Coronary artery (tissue), 2 donors: Measurements from ENCODE around the gene ST3GAL4.

Source experiments
- DNase-seq: peaks from one replicate; pipeline ENCODE4 v3.0.0-alpha.2; 2017; ENCODE audit warnings: low spot score
- H3K27ac ChIP-seq, 2 donors: fragments of 200-600 bp; sonication (generic); one replicate each; pipeline ENCODE4 v1.5.1; 2016 to 2019
- H3K4me3 ChIP-seq: fragments of 200-600 bp; sonication (generic); 2 replicates; pipeline ENCODE4 v1.5.1; 2016; ENCODE audit warnings: mild to moderate bottlenecking, moderate library complexity
- CTCF ChIP-seq: fragments of 200-600 bp; sonication (generic); IDR thresholded peaks from one replicate; pipeline ENCODE4 v1.5.1; 2019; ENCODE audit warnings: antibody characterized with exemption

ST3GAL4 gene

GRCh38 chr11:126452241-126453101 lies 97.0 kb downstream of the ST3GAL4 start:
- H3K27ac ChIP-seq: no peak overlapping the region
- no peak for TF ChIP-seq CTCF

GRCh38 chr11:126456089-126456488 lies 100.6 kb downstream of the ST3GAL4 start:
- H3K27ac ChIP-seq: no peak overlapping the region
- DNase-seq: no peak
- H3K4me3 ChIP-seq: no peak overlapping the region
- TF ChIP-seq CTCF: no peak

More at GRCh38 chr11:126452241-126453101, 97.0 kb downstream of the ST3GAL4 start:
- H3K4me3 ChIP-seq: no peak overlapping the region
- no peak for DNase-seq

- Histone ChIP-seq H3K4me3 (no peak overlapping the region), H3K27ac (no peak overlapping the region)
- no peak for TF ChIP-seq CTCF
- DNase-seq: no peak
Observed at GRCh38 chr11:126456783-126457542, 101.5 kb downstream of the ST3GAL4 start.

- no peak overlapping the region for H3K27ac ChIP-seq
- no peak overlapping the region for H3K4me3 ChIP-seq
- no peak for DNase-seq
- TF ChIP-seq CTCF: no peak
Observed at GRCh38 chr11:126457817-126458216, 102.3 kb downstream of the ST3GAL4 start.

- TF ChIP-seq CTCF: no peak
Observed at GRCh38 chr11:126459691-126460281, 104.3 kb downstream of the ST3GAL4 start.

GRCh38 chr11:126460417-126461095 lies 105.1 kb downstream of the ST3GAL4 start:
- no peak overlapping the region for H3K27ac ChIP-seq
- no peak for TF ChIP-seq CTCF
- no peak for DNase-seq
- H3K4me3 ChIP-seq: no peak overlapping the region

More at GRCh38 chr11:126459691-126460281, 104.3 kb downstream of the ST3GAL4 start:
- no peak for DNase-seq
- H3K4me3 ChIP-seq: no peak overlapping the region
- no peak overlapping the region for H3K27ac ChIP-seq
